GM12865 (cell line): Measurements from ENCODE around the gene PDCD11.
"Not testable (repeated sequence)": the region's sequence is repeated elsewhere in the genome, so short reads cannot be mapped to it uniquely, and the experiment has no call there.

Experiments used
- DNase-seq: peaks from one replicate; pipeline ENCODE4 v3.0.0; 2010; ENCODE audit warnings: low read depth
- H3K4me3 ChIP-seq: 2 replicates; pipeline ENCODE4 v1.5.1; 2011; ENCODE audit warnings: mild to moderate bottlenecking, low read depth, low read length, control low read depth
- CTCF ChIP-seq: IDR thresholded peaks from 2 replicates; pipeline ENCODE4 v1.5.1; 2011; ENCODE audit warnings: low read length, control low read depth, low read depth, inconsistent platforms; ENCODE audit not compliant: insufficient read depth; ENCODE audit errors: missing control alignments

The PDCD11 gene, protein sequence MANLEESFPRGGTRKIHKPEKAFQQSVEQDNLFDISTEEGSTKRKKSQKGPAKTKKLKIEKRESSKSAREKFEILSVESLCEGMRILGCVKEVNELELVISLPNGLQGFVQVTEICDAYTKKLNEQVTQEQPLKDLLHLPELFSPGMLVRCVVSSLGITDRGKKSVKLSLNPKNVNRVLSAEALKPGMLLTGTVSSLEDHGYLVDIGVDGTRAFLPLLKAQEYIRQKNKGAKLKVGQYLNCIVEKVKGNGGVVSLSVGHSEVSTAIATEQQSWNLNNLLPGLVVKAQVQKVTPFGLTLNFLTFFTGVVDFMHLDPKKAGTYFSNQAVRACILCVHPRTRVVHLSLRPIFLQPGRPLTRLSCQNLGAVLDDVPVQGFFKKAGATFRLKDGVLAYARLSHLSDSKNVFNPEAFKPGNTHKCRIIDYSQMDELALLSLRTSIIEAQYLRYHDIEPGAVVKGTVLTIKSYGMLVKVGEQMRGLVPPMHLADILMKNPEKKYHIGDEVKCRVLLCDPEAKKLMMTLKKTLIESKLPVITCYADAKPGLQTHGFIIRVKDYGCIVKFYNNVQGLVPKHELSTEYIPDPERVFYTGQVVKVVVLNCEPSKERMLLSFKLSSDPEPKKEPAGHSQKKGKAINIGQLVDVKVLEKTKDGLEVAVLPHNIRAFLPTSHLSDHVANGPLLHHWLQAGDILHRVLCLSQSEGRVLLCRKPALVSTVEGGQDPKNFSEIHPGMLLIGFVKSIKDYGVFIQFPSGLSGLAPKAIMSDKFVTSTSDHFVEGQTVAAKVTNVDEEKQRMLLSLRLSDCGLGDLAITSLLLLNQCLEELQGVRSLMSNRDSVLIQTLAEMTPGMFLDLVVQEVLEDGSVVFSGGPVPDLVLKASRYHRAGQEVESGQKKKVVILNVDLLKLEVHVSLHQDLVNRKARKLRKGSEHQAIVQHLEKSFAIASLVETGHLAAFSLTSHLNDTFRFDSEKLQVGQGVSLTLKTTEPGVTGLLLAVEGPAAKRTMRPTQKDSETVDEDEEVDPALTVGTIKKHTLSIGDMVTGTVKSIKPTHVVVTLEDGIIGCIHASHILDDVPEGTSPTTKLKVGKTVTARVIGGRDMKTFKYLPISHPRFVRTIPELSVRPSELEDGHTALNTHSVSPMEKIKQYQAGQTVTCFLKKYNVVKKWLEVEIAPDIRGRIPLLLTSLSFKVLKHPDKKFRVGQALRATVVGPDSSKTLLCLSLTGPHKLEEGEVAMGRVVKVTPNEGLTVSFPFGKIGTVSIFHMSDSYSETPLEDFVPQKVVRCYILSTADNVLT (N-terminal part only)

GRCh38 chr10:103396067-103396788 lies at the start of gene PDCD11, which contains the start of gene ATP5MK:
Gene PDCD11, plus strand, starts transcription at chr10:103396626. Its CDS starts 1,801 bp downstream, at chr10:103398427.
Gene ATP5MK, minus strand, starts transcription at chr10:103396475. Its CDS starts 4,018 bp downstream, at chr10:103392457.
- peak; percentile 98 for DNase-seq
- peak within 1 kb of the TSS; percentile 88 for H3K4me3 ChIP-seq
- no peak for TF ChIP-seq CTCF

- no peak for TF ChIP-seq CTCF
- DNase-seq, result no peak
- H3K4me3 ChIP-seq, result peak overlapping the region; percentile 96
These were observed 46.3 kb upstream of the PDCD11 start for GRCh38 chr10:103350175-103350516.

DNA sequence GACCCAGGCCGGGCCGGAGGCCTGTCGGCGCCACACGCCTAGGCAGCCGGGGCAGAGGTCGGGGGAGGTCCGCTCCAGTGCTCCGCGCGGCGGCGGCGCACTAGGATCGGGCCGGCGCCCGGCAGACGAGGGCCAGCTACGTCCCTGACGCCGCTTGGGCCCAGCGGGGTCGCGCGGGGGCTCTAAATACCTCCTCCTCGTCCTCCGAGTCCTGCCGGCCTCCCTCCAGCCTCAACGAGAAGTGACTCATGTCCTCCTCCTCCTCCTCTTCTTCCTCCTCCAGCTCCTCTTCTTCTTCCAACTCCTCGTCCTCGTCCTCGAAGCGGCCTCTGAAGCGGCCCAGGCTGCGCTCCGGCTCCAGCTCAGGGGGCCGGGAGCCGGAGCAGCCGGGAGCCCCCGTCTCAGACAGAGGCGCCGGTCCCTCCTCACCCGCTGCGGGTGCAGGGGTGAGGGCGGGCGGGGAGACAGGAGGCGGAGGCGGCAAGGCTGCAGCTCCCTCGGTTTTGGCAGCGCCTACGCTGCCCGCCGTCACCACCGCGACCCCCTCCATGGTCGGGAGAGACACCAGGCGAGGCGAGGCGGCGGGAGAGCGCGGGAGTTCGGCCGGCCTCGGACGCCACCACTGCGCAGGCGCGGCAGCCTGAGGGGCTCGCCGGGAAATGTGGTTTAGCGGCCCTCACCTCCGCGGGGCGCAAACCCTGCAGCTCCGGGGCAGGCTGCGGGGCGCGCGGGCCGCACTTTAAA lies 45.7 kb upstream of the PDCD11 start, which contains the start of gene PCGF6:
Gene PCGF6 (minus strand): TSS at position 624 of the 744 bp plus-strand sequence. CDS start 74 bp downstream, at position 550.
- peak within 1 kb of the TSS; percentile 96 for H3K4me3 ChIP-seq
- TF ChIP-seq CTCF, result no peak
- DNase-seq, result peak; percentile 89

DNA sequence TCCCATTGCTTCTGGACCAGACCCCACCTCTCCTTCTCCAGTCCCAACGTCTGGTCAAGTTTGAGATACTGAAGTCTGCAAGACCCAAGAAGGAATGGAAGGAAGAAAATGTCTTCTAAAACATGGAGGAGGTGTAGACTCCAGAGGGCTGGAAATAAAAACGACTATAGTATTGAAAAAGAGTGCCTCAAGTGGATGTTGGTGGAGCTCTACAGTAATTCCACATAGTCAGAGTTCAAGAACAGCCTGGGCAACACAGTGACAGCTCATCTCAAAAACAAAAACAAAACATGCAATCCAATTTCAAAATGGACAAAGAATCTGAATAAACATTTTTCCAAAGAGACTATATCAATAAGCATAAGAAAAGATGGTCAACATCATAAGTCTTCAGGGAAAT lies 43.1 kb upstream of the PDCD11 start:
- no peak for TF ChIP-seq CTCF
- DNase-seq, result peak; percentile 12
- no peak overlapping the region for H3K4me3 ChIP-seq

DNA sequence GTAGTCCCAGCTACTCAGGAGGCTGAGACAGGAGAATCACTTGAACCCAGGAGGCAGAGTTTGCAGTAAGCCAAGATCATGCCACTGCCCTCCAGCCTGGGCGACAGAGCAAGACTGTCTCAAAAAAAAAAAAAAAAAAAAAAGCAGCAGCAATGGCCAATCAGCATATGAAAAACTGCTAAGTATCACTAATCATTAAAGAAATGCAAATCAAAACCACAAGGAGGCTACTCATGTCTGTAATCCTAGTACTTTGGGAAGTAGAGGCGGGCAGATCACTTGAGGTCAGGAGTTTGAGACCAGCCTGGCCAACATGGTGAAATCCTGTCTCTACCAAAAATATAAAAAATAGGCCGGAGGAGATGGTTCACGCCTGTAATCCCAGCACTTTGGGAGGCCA lies 41.9 kb upstream of the PDCD11 start:
- H3K4me3 ChIP-seq, DNase-seq: not testable (repeated sequence)

DNA sequence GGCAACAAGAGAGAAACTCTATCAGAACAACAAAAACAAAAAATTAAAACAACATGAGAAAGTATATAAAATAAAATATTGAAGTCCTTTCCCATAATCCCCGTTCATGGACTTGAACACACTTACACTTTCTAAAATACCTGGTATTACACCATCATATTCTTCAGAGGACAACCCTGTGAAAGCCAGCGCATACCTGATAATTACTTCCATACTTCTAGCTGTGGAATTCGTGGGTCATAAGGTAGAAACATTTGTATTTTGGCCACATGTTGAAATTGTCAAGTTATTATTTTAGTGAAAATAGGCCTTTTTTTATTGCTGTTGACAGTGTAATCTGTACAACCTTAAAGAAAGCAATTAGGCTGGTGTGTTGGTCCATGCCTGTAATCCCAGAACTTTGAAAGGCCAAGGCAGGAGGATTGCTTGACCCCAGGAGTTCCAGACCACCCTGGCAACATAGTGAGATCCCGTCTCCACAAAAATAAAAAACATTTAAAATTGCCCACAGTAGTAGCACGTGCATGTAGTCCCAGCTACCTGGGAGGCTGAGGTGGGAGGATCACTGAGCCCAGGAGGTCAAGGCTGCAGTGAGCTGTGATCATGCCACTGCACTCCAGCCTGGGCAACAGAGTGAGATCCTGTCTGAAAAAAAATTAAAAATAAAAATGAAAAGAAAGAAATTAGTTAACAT lies 40.4 kb upstream of the PDCD11 start:
- TF ChIP-seq CTCF, result no peak
- DNase-seq, result no peak
- H3K4me3 ChIP-seq, result no peak overlapping the region

DNA sequence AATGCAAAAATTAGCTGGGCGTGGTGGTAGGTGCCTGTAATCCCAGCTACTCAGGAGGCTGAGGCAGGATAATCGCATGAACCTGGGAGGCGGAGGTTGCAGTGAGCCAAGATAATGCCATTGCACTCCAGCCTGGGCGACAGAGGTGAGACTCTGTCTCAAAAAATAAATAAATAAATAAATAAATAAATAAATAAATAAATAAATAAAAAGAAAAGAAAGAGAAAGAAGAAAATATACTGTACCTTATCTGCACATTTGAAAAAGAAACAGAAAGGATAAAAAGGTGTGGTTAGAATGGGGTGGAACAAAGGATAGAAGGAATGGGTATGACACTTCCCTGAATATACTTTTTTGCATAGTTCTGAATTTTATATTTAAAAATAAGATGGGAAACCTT lies 36.9 kb upstream of the PDCD11 start:
- not testable (repeated sequence) for H3K4me3 ChIP-seq, DNase-seq

DNA sequence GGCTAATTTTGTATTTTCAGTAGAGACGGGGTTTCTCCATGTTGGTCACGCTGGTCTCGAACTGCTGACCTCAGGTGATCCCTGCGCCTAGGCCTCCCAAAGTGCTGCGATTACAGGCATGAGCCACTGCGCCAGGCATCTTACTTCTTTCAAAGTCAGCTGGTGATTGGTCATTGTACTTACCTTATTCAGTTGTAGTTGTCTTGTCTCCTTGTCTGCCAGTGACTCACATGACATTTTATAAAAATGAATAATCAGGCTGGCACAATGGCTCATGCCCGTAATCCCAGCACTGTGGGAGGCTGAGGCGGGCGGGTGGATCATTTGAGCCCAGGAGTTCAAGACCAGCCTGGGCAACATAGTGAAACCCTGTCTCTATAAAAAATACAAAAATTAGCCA lies 35.6 kb upstream of the PDCD11 start:
- DNase-seq, H3K4me3 ChIP-seq: not testable (repeated sequence)
